HepG2 (cell line): ENCODE measurements around the gene KIRREL3. TPM values are rescaled to one million over a fixed set of nuclear protein-coding genes. Genes with fewer than 3 reads are reported as not detected.

ENCODE experiments used
- ATAC-seq: fragments of 200-7000 bp; cut with Tn5 transposase; 3 replicates; pipeline ENCODE4 v1.9.1; 2020; ENCODE audit warnings: mild to moderate bottlenecking, moderate library complexity
- BruUV-seq: library from RNA; stranded (reverse); fragments of 400-500 nt; replicated peaks from 2 replicates; lab custom pipeline; 2021; lab: Mats Ljungman, UMichigan
- CTCF ChIA-PET: fragments of 300-600 bp; formaldehyde crosslinking; extraction: SDS; loops from one replicate; lab custom pipeline; 2021; ENCODE audit warnings: low total read pairs, inconsistent platforms, low intra/inter-chr PET ratio; lab: Yijun Ruan, JAX
- POLR2A ChIA-PET: fragments of 350-600 bp; sonication (Branson Sonifier 250); formaldehyde crosslinking; loops from one replicate; lab custom pipeline; 2020; ENCODE audit warnings: antibody characterized with exemption, inconsistent platforms; lab: Yijun Ruan, JAX
- DNase-seq: peaks from one replicate; pipeline ENCODE4 v3.0.0-alpha.2; 2015; ENCODE audit warnings: low spot score
- FAIRE-seq: peaks from 3 replicates; lab custom pipeline; 2011; peaks lifted over from hg19 to GRCh38; lab: Jason Lieb, UNC
- H2AFZ ChIP-seq: one replicate; pipeline ENCODE4 v1.6.1; 2011; ENCODE audit warnings: low read length, inconsistent platforms
- H3K27ac ChIP-seq: fragments of 300-600 bp; 3 replicates; pipeline ENCODE4 v1.8.0; 2011; ENCODE audit warnings: mixed run types, mild to moderate bottlenecking, mixed read lengths, low read length, inconsistent platforms; ENCODE audit not compliant: insufficient read depth; ENCODE audit errors: extremely low read length
- H3K27me3 ChIP-seq, 2 experiments: fragments of 200-600 bp in 1 of 2; 2 replicates in 1 of 2; 3 replicates in 1 of 2; pipeline versions ENCODE4 v1.6.0 to v1.8.0; 2011; ENCODE audit warnings: low read length in 2 of 2, mild to moderate bottlenecking in 2 of 2, moderate library complexity in 2 of 2, inconsistent platforms in 1 of 2; ENCODE audit not compliant: insufficient read depth in 2 of 2, control insufficient read depth in 1 of 2
- H3K36me3 ChIP-seq, 2 experiments: fragments of 200-600 bp in 1 of 2; replicated peaks in 1 of 2; 2 replicates in 1 of 2; 3 replicates in 1 of 2; pipeline versions ENCODE4 v1.5.1 to v1.8.0; 2011; ENCODE audit warnings: low read length in 2 of 2, inconsistent platforms in 1 of 2; ENCODE audit not compliant: insufficient read depth in 2 of 2, control insufficient read depth in 1 of 2
- H3K4me1 ChIP-seq: 2 replicates; pipeline ENCODE4 v1.5.1; 2012; ENCODE audit warnings: low read length, inconsistent platforms; ENCODE audit not compliant: insufficient read depth
- H3K4me2 ChIP-seq: 2 replicates; pipeline ENCODE4 v1.6.0; 2011; ENCODE audit warnings: low read depth, low read length, inconsistent platforms
- H3K4me3 ChIP-seq, 3 experiments: fragments of 200-600 bp in 1 of 3; sonication (generic), shearing (Covaris generic) in 1 of 3; replicated peaks in 1 of 3; 2 replicates each; pipeline ENCODE4 v1.5.1; 2011 to 2016; ENCODE audit warnings: low read length in 3 of 3, inconsistent platforms in 2 of 3, low read depth in 2 of 3, mild to moderate bottlenecking in 2 of 3, control low read depth in 1 of 3, mixed read lengths in 1 of 3; ENCODE audit not compliant: insufficient read depth in 1 of 3
- H3K79me2 ChIP-seq: one replicate; pipeline ENCODE4 v1.6.1; 2011; ENCODE audit warnings: low read length, inconsistent platforms; ENCODE audit not compliant: insufficient read depth
- H3K9ac ChIP-seq: 2 replicates; pipeline ENCODE4 v1.6.0; 2011; ENCODE audit warnings: mild to moderate bottlenecking, low read depth, low read length, inconsistent platforms; ENCODE audit not compliant: insufficient read depth
- H3K9me3 ChIP-seq: 2 replicates; pipeline ENCODE4 v1.5.1; 2012; ENCODE audit warnings: mild to moderate bottlenecking, low read length
- H4K20me1 ChIP-seq: 2 replicates; pipeline ENCODE4 v1.6.0; 2011; ENCODE audit warnings: inconsistent platforms, mild to moderate bottlenecking, low read length, moderate library complexity; ENCODE audit not compliant: insufficient read depth
- DR1 ChIP-seq: sonication (generic); formaldehyde crosslinking; IDR thresholded peaks from 2 replicates; pipeline ENCODE4 v1.8.0; 2021; ENCODE audit warnings: mild to moderate bottlenecking, missing genetic modification reagents, inconsistent platforms
- FOXO4 ChIP-seq: sonication (generic); formaldehyde crosslinking; conservative IDR thresholded peaks from 2 replicates; pipeline ENCODE4 v1.8.1; 2023; ENCODE audit warnings: missing genetic modification reagents
- HNRNPUL1 ChIP-seq: fragments of 200-400 bp; formaldehyde crosslinking; IDR thresholded peaks from 2 replicates; pipeline ENCODE4 v1.6.1; 2017; ENCODE audit warnings: low read depth, mild to moderate bottlenecking, low read length, moderate library complexity
- HOXD1 ChIP-seq: sonication (generic); formaldehyde crosslinking; IDR thresholded peaks from 2 replicates; pipeline ENCODE4 v1.5.0; 2020; ENCODE audit warnings: missing genetic modification reagents
- LBX2 ChIP-seq: sonication (generic); formaldehyde crosslinking; IDR thresholded peaks from 2 replicates; pipeline ENCODE4 v1.5.0; 2020; ENCODE audit warnings: missing genetic modification reagents, mild to moderate bottlenecking, borderline replicate concordance
- NCOA2 ChIP-seq: sonication (generic); formaldehyde crosslinking; IDR thresholded peaks from 2 replicates; pipeline ENCODE4 v1.8.0; 2022; ENCODE audit warnings: inconsistent platforms
- NFYB ChIP-seq: sonication (generic); formaldehyde crosslinking; IDR thresholded peaks from 2 replicates; pipeline ENCODE4 v1.4.0; 2020; ENCODE audit warnings: missing genetic modification reagents
- NONO ChIP-seq, 2 experiments: fragments of 450-650 bp in 1 of 2; sonication (generic) in 1 of 2; formaldehyde crosslinking in 1 of 2; IDR thresholded peaks in 1 of 2; conservative IDR thresholded peaks in 1 of 2; 2 replicates each; pipeline versions ENCODE4 v1.6.1 to v1.8.0; 2017 to 2022; ENCODE audit warnings: mild to moderate bottlenecking in 1 of 2, missing genetic modification reagents in 1 of 2, moderate library complexity in 1 of 2
- NR2F1 ChIP-seq, 2 experiments: fragments of 450-650 bp in 1 of 2; formaldehyde crosslinking in 1 of 2; IDR thresholded peaks; 2 replicates each; pipeline versions ENCODE4 v1.5.0 to v1.6.1; 2016 to 2020; ENCODE audit warnings: mild to moderate bottlenecking in 1 of 2, missing compliant biosample characterization in 1 of 2, missing genetic modification reagents in 1 of 2, moderate library complexity in 1 of 2
- PTBP1 ChIP-seq: fragments of 200-400 bp; formaldehyde crosslinking; IDR thresholded peaks from 2 replicates; pipeline ENCODE4 v1.6.1; 2018; ENCODE audit warnings: low read length, low read depth; ENCODE audit not compliant: poor library complexity, severe bottlenecking
- SMARCC2 ChIP-seq: fragments of 450-650 bp; IDR thresholded peaks from 2 replicates; pipeline ENCODE4 v1.6.1; 2017; ENCODE audit warnings: antibody characterized with exemption, mild to moderate bottlenecking
- THAP9 ChIP-seq: sonication (generic); formaldehyde crosslinking; IDR thresholded peaks from 2 replicates; pipeline ENCODE4; 2020; ENCODE audit warnings: missing genetic modification reagents, mild to moderate bottlenecking, borderline replicate concordance
- ZFX ChIP-seq: sonication (generic); formaldehyde crosslinking; IDR thresholded peaks from 2 replicates; pipeline ENCODE4 v1.4.0; 2020; ENCODE audit warnings: mild to moderate bottlenecking, low read depth, missing genetic modification reagents, moderate library complexity
- ZNF205 ChIP-seq: IDR thresholded peaks from 2 replicates; pipeline ENCODE4 v1.6.1; 2018; ENCODE audit warnings: missing biosample characterization, missing genetic modification reagents
- ZNF414 ChIP-seq: sonication (generic); formaldehyde crosslinking; IDR thresholded peaks from 2 replicates; pipeline ENCODE4 v1.5.0; 2020; ENCODE audit warnings: missing genetic modification reagents
- ZNF451 ChIP-seq: sonication (generic); formaldehyde crosslinking; IDR thresholded peaks from 2 replicates; pipeline ENCODE4 v1.5.0; 2020; ENCODE audit warnings: mild to moderate bottlenecking, missing genetic modification reagents
- ZNF543 ChIP-seq: sonication (generic); formaldehyde crosslinking; IDR thresholded peaks from 2 replicates; pipeline ENCODE4 v1.4.0; 2020; ENCODE audit warnings: mild to moderate bottlenecking, missing genetic modification reagents
- ZSCAN12 ChIP-seq: sonication (generic); formaldehyde crosslinking; IDR thresholded peaks from 2 replicates; pipeline ENCODE4 v1.9.0; 2021; ENCODE audit warnings: mild to moderate bottlenecking, missing genetic modification reagents
- WGBS: methylation state at CpG from one replicate; pipeline ENCODE4 v1.1.6; 2017; ENCODE audit warnings: low lambda C conversion rate; 5-methylcytosine and 5-hydroxymethylcytosine counted together
- in situ Hi-C: cut with HindIII; loops from 2 replicates; pipeline ENCODE4 v1.10.0; 2017; ENCODE audit warnings: low pct_unique_long_range_greater_than_20kb; ENCODE audit not compliant: extremely low pct_ligation_motif_present
- intact Hi-C: fragments of 100-400 bp; cut with micrococcal nuclease; formaldehyde crosslinking; loops from one replicate; pipeline ENCODE4 v1.10.0; 2022; ENCODE audit not compliant: unreplicated experiment
- polyA plus RNA-seq, 8 experiments: library from polyadenylated mRNA; depleted of rRNA in 3 of 8; stranded (reverse) in 7 of 8; unstranded in 1 of 8; fragments of >200 nt; fragmentation: Illumina TruSeq in 4 of 8; extraction: Trizol in 4 of 8; gene quantifications; 2 replicates each; pipeline versions ENCODE4 v1.2.1 to v1.2.3, GENCODE V29; 2011 to 2016; ENCODE audit warnings: low read depth in 4 of 8, missing spikeins in 1 of 8, mixed read lengths in 1 of 8; ENCODE audit not compliant: insufficient read depth in 1 of 8
- total RNA-seq, 5 experiments: library from RNA; depleted of rRNA; stranded (reverse); fragments of >200 nt; fragmentation: Illumina TruSeq; extraction: Trizol; gene quantifications; 2 replicates each; pipeline ENCODE4 v1.2.3, GENCODE V29; 2016; ENCODE audit warnings: low read depth in 1 of 5

KIRREL3 gene
- total and polyA plus RNA-seq, 2 of the 13 experiments (the other 11 are each of a cell fraction or from before 2014, with no cell fraction given), result not detected

- TF ChIP-seq NCOA2 (CRISPR knock-in tag) (no peak), FOXO4 (CRISPR knock-in tag) (no peak), SMARCC2 (no peak), DR1 (CRISPR knock-in tag) (no peak), HNRNPUL1 (no peak), ZFX (no peak)
- TF ChIP-seq, all 625 proteins: peak for 0
Measured at GRCh38 chr11:126585388-126585773, 415.2 kb downstream of the KIRREL3 start (continued).

- BruUV-seq, result no TSS peak
- no peaks in the 10 kb centered on the region for H3K9me3 ChIP-seq
- H3K4me2 ChIP-seq, result no peak overlapping the region
- POLR2A ChIA-PET, result no interaction called here
- H3K79me2 ChIP-seq, result no peaks in the 10 kb centered on the region
- H3K27ac ChIP-seq, result no peak overlapping the region
- no peaks in the 10 kb centered on the region for H4K20me1 ChIP-seq
- FAIRE-seq (no peak), DNase-seq (no peak), ATAC-seq (no peak)
- 30% methylated on average over 18 of the region's 26 CpGs for WGBS
- H3K36me3 ChIP-seq, result no peaks in the 10 kb centered on the region
- H3K4me3 ChIP-seq, result no peak overlapping the region
- H3K27me3 ChIP-seq, result peaks cover 1 to 51% of the 10 kb centered on the region in 2 experiments; a peak in 3 of 5 replicates
- H3K9ac ChIP-seq, result no peak overlapping the region
- CTCF ChIA-PET, result no interaction called here
- intact Hi-C loops, result no loop called here
- in situ Hi-C loops, result no loop called here
- no peaks in the 10 kb centered on the region for H3K4me1 ChIP-seq
- no peak overlapping the region for H2AFZ ChIP-seq
- TF ChIP-seq PTBP1 (no peak), LBX2 (CRISPR knock-in tag) (no peak), ZNF543 (no peak), ZSCAN12 (CRISPR knock-in tag) (no peak), ZNF414 (CRISPR knock-in tag) (no peak), NFYB (CRISPR knock-in tag) (no peak), NONO (IDR thresholded peaks at IDR 0.05) (no peak), NONO (CRISPR knock-in tag; conservative IDR thresholded peaks at IDR 0.05) (no peak), THAP9 (CRISPR knock-in tag) (no peak), ZNF205 (CRISPR knock-in tag) (no peak), NR2F1 (CRISPR knock-in tag; IDR thresholded peaks at IDR 0.05) (no peak), HOXD1 (CRISPR knock-in tag) (no peak), ZNF451 (no peak)
Measured at GRCh38 chr11:126583594-126584427, 416.8 kb downstream of the KIRREL3 start.
